NCI-H2029 treated with DMSO at 0.1 percent for 48 hours (cell line): ENCODE measurements around the gene EIPR1.

ENCODE experiments used
- DNase-seq: peaks from one replicate; lab custom pipeline; 2025; lab: John Stamatoyannopoulos, UW

Gene EIPR1

DNA sequence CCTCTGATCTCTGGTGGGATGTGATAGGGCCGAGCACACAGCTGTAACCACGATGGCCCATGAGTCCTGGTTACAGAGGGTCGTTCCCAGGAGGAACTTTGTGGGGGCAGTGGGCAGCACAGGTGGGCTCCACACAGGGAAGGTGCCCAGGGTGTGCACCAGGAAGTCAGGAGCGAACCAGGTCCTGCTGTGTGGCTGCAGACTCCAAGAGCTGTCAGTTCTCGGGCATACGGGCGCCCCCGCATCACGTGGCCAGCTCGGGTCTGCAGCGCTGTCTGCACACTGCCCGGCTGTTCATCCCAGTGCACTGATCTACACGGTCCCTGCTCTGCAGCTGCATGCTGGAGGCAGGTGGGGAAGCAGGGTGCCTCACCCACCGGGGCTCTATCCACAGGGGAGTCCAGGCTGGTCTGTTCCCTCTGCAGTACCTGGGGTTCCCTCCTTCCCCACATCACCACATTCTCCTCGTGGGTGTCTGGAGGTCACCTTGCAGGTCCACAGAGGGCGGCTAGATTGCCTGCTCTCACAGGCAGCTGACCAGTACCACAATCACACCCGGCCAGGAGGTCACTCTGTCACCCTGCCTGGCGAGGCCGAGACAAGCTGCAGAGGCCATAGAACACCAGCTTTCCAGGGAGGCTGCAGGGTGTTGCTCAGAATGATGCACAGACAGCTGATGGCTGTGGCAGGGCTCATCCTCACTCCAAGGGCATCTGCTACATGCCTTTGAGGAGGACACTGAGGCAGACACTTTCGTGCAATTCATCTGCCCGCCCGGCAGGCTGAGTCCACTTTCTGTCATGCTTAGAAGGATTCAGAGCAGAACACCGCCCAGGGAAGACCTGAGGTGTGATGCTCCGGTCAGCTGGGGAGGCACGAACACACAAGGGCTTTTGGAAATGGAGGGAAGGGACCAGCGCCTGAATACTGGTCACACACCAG is 202.7 kb downstream of the EIPR1 start:
- no peak for DNase-seq

GRCh38 chr2:3173031-3173430 is 204.6 kb downstream of the EIPR1 start:
- no peak for DNase-seq

DNA sequence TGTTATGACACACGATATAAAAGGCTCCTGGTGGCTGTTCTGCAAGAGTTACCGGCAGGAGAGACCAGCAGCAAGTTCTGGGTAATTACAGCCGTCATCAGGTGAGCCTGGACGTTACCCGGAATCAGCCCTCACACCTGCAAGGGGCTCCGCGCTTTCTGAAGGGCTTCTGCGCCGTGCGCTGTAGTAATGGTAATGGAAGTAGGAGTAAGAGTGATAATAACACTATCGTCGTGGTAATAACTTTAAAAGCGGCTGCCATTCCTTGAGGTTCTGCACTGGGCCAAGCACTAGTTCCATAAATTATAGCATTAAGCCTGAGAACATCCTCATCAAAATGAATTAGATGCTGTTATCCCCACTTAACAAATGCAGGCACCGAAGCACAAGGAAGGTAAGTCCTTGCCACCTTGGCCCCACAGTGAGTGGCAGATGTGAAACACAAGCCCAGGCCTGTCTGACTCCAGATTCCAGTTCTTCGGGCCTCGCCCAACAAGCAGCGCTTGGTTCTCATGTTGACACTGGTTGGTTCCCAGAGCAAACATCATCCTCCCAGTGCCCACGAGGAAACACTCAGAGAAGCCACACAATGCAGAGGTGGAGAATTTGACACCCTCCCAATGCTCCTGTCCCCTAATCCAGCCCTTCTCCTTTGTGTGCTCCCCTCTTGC is 205.2 kb downstream of the EIPR1 start:
- DNase-seq, result no peak

- DNase-seq, result no peak
Measured at GRCh38 chr2:3171564-3172264, 205.9 kb downstream of the EIPR1 start.

DNA sequence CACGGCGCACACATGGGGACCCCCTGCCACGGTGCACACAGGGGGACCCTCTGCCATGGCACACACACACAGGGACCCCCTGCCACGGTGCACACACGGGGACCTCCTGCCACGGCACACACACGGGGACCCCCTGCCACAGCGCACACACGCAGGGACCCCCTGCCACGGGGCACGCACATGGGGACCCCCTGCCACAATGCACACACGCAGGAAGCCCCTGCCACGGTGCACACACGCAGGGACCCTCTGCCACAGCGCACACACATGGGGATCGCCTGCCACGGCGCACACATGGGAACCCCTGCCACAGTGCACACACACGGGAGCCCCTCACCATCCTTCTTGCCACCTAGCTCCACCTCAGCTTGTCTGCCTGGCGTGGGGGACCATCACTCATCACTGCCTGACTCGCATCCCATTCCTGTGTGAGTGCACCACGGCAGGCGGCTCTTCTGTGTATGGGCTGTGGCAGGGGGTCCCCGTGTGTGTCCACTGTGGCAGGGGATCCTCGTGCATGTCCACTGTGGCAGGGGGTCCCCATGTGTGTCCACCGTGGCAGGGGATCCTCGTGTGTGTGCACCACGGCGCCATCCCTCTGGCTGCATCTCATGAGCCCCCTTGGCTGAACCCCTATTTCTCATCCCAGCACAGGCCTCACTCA is 206.7 kb downstream of the EIPR1 start:
- no peak for DNase-seq

- DNase-seq, result no peak
Measured at GRCh38 chr2:3169106-3169870, 208.3 kb downstream of the EIPR1 start.

DNA sequence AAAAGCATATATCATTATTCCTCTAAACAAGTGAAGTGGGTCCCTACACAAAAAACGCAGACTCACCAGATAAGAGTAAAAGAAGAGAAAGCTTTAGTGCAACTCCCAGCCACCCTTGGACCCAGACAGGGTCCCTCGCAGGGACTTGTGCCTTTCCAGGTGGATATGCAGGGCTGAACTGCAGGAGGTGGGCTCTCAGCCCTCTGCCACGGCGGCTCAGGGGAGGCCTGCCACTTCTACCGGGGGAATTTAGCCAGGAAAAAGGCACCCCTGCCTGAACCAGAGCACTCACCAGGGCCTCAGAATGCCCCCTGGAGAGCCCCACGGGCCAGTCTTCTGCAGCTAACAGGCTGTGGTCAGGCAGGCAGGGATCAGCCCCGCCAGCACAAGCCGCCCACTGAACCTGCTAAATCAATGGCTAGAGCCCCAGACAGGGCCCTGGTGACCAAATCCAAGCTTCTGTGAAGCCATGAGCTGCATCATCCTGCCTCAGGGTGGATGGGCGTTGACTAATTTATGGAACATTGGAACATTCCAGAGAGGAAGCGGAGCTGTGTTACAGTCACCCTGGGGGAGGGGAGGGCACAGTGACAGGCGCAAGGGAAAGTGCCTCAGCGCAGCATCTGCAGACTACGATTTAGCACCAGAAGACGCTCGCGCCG is 209.3 kb downstream of the EIPR1 start:
- DNase-seq, result no peak

GRCh38 chr2:3163401-3163800 is 214.2 kb downstream of the EIPR1 start:
- DNase-seq, result no peak

DNA sequence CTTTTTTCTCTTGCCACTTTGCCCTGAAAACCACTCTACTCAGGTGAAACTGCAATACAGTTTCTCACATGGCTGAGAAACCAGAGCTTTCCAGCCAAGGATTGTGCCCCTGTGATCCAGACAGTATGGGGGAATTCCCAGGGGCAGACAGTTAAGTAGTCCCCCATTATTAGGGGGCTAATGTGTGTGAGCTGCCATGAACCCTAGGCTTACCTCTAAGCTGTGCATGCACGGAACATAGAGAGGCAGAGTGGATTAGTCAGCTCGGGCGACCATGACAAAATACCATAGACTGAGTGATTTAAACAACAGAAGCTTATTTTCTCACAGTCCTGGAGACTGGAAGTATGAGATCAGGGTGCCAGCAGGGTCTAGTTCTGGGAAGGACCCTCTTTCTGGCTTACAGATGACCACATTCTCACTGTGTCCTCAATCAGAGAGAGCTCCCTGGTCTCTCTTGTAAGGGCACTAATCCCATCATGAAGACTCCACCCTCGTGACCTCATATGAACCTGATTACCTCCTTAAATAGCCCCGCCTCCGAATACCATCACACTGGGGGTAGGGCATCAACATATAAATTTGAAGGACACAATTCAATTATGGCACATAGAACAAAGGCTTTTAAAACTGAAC is 215.1 kb downstream of the EIPR1 start:
- DNase-seq, result no peak

DNA sequence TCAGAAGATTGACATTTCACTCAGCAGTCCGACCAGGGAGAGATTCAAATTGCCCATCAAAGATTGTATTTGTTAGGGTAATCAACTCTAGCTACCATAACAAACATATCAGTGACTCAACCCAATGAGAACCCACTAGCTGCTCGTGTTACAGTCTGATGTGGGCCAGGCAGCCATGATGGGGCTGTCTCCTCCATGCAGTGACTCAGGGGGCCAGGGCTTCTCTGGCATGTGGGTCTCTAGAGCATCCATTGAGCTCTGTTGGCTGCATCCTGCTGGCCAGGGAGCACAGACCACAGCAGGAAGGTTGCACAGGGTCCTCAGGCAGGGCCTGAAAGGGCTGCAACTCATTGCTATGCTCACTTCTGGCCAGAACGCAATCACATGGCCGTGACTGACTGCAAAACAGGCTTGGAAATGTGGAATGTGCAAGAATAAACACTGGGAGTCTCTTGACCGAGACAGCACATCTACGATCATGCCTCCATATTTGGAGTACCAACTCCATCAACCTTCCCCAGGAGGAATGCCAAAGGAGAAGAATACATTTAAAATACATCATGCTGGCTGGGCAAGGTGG is 216.8 kb downstream of the EIPR1 start:
- DNase-seq, result no peak

DNA sequence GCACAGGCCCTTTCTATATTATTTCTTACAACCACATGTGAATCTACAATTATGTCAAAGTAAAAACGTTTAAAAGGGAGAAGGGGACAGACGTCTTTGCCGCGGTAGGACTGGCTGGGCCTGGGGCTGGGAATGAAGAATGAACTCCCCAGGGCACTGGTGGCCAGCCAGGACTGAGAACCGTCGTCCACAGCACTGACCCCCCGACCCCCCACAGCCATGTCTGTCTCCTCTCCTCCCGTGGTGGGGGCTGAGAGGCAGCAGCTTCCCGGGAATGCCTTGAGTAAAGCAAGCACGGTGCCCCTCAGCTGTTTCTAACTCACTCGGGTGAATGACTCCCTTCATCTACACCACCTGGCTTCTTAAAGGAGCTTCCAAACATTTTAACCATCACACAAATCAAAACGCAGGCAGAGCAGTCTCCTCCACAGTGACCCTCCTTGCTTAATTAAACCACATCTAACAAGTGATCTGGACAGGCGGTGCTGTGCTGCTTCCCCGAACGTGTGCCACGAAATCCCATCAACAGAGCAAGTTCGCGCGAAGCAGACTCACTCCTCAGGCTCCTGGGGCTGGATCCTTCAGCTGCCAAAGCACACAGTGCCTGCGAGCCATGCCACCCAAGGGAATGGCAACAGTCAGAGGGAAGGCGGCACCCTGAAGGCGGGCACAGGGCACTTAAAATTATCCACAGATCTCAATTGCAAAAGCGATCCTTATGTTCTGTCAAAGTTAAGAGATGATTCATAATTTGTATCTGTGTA is 217.7 kb downstream of the EIPR1 start:
- no peak for DNase-seq

- no peak for DNase-seq
Measured at GRCh38 chr2:3154700-3155099, 222.9 kb downstream of the EIPR1 start.

- no peak for DNase-seq
Measured at GRCh38 chr2:3154146-3154545, 223.5 kb downstream of the EIPR1 start.

- no peak for DNase-seq
Measured at GRCh38 chr2:3151153-3151918, 226.3 kb downstream of the EIPR1 start.

GRCh38 chr2:3149441-3150217 is 228.0 kb downstream of the EIPR1 start:
- no peak for DNase-seq

DNA sequence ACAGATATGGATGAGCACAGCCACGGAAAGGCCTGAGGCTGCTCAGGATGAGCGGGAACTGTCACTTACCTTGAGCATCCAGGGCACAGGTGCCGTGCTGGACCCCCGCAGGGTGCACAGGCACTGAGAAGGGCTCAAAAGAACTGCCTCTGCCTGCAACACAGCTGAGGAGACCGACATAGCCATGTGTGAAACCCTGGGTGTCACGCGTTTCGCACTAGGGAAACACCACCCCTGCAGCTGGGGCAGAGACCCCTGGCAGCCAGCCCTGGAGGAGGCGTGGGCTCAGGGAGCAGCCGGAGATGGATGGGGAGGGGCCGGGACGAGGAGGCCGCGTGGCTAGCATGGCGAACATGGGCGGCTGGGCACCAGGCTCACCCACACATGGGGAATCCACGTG is 228.9 kb downstream of the EIPR1 start:
- no peak for DNase-seq

GRCh38 chr2:3147651-3148530 is 229.7 kb downstream of the EIPR1 start:
- DNase-seq, result no peak
